EH (cell line): Measurements from ENCODE around the gene NKRF.

Experiments
- DNase-seq: peaks from one replicate; pipeline ENCODE4 v3.0.0-alpha.2; 2015; ENCODE audit warnings: low read depth

The NKRF gene

DNA sequence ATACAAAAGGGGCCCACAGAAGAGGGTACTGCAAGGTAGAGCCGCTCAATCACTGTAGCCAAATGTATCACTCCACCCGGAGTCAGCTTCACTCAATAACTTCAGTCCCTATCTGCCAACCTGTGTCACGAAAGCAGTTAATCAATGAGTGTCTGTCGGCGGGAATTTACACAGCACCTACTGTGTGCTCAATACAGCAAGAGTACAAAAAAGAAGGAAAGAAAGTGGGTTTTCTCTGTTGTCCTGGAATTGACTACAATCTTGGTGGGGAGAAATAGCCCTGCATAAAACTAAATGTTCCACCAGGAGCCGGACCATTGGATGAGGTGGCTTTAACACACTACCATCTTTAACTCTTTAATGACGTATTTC lies 780 bp upstream of the NKRF start:
- DNase-seq: no peak

DNA sequence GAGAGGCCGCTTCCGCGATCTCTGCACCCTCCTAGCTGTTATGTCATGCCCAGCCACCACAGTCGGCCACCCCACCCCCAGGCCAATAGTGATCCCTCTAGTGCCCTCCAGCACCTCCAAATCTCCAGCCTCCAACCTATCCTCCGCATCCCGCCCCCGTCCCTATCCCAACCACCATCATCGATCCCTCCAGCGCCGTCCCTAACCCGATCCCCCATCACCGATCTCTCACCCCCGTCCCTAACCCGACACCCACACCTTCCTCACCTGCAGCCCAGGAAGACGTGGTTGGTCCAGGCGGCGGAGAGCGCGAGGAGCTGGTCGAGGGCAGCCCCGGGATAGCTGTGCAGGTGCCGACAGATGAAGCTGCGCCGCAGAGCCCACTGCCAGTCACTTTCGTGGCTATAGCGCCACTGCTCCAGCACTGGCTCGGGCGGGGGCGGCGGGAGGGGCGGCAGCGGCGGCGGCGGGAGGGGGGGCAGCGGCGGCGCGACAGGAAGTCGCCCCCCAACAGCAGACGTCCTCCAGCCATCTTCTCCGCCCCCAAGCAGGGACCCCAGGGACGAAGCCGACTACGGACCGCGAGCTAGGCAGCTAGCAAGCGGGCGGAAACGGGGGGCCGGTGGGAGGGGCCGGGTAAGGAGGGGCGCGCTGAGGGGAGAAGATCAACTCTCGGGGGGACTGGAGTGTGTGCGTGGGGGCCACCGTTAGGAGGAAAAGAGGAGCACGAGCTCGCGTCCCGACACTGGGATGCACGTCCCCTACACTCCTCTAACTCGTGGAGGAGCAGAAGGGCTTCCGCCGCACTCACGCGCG lies 552 bp downstream of the NKRF start:
- DNase-seq: peak; percentile 18

DNA sequence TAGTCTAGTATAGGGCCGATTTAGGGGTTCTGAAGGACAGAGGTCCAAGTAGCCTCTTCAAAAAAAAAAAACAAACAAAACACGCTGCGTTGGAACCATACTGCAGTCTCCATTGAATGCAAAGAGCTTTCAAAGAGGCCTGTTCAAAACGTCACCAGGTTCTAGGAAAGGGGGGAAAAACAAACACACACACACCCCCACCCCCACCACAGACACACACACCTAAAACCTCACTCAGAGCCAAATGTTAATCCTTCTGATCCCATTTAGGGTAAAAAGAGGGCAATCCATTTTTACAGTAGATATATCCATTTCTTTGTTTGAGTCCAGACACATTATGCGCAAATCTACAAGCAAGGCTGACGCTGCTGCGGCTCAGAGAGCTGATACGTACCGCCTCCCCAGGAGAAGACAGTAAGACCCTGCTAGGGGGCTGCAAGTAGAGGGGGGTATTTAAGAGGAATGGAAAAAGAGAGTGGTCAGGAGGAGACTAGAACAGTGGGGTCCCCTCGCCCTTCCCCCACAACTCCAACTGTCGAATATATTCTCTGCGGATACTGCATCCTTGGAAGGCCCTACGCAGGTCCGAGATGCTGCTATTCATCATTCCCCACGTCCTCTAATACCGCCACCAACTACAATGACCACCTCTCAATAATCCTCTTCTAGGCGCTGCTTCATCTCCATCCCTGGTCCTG lies 1.3 kb downstream of the NKRF start:
- DNase-seq: no peak

DNA sequence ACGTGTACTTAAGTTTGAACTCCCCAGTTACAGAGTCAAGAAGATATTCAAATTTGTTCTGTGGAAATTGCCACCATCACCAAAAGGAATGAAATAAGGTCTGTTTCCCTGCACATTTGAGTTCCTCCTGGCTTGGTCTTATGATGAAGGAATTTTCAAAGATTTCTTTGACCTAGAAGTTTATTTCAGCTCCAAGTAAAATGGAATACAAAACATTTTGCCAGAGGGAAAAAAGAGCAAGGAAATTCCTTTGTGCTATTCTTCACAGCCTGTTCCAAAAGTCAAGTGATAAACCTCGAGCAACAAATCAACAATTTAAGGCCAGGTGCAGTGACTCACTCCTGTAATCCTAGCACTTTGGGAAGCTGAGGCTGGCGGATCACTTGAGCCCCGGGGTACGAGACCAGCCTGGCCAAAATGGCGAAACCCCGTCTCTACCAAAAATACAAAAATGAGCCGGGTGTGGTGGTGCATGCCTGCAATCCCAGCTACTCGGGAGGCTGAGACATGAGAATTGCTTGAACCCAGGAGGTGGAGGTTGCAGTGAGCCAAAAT lies 3.4 kb downstream of the NKRF start:
- no peak for DNase-seq

DNA sequence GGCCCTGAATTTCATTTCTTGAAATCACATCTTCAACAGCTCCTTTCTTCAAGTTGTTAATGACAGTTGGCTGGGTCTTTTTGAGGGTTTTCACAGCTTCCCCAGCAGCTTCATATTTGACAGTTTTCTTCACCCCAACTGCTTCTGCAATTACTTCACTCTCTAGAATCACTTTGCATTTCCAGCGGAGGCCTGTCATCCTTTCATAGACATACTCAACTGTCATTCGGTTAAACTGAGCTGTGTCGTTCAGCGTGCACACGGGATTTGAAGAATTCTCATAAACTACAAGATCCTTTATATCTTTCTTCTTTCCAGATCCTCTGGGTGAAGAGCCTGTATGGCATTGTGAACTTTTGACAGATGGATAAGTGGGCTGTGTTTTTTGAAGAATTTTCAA lies 16.4 kb downstream of the NKRF start:
- no peak for DNase-seq

DNA sequence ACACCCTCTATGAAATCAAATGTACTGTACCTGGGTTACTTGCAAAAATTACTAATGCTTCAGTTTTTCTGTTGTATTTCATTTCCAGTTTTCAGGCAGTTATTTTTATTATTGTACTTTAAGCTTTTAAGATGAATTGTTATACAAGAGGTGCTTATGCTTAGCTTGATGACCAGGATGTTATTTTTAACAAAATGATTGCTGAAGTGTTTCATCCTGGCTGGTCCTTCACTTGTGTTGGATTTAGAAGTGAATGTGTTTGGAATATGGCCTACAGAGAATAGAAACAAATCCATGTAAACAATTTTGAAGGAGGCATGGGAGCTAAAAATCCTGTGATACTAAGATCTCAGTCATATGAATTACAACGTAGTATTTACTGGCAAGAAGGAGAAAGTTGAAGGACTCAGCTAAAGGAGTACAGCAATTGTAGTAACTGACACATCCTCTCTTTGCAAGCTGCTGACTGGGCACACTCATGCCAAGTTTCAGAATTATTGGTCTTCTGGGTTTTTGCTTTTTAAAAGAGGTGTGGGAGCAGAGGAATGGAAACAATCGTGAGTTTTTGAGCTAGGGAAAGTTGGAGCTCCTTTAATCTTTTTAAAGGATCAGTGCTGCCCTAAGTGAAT lies 22.7 kb downstream of the NKRF start:
- no peak for DNase-seq

DNA sequence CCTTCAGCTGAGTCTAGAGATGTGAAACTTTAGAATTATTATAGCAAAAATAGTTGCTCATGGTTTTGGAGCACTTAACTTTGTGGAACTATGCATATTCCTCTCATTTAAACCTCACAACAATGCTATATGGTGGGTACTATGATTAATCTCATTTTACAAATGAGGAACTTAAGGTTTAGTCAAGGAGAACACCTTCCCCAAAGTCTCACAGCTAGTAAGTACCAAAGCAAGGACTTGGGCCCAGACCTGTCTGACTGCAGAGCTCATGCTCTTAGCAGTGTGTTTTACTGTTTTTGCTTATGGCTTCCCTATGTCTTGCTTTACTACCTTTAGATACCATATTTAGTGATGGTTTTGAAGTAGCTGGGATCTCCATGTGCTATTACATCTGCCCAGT lies 26.8 kb downstream of the NKRF start:
- no peak for DNase-seq

DNA sequence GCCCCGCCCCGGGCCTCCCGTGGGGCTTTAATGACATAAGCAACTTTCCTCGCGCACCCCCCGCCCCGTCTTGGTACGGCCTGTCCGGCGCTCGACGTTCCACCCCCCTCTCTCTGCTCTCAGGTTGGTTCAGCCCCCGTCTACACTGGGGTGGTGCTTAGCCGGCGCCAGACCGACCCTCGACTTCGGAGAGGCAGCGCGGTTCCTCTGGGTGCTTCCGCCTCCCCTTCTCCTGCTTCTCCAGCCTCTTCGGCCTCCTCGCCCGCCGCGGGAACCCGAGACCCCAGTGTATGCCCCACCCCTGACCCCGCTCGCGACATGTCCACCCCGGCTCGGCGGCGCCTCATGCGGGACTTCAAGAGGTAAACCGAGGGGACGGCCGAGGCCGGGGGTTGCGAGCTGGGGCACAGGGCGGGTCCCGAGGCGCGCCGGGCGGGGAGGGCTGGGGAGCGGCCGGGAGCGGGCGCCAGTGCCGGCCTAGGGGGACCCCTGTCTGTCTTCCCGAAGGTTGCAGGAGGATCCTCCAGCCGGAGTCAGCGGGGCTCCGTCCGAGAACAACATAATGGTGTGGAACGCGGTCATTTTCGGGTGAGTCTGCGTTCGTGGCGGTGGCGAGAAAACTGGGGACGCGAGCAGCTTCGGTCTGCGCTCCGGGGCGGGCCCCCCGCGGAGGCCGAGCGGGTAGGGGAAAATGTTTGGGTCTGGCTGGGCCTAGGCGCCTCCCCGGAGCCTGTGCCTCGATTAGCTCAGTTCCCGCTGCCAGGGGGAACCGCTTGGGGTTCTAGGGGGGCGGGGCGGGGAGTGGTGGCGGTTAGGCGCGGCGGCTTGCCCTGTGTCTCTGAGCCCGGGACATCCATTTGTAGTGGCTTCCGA lies 31.6 kb downstream of the NKRF start, which contains the start of gene UBE2A:
Gene UBE2A (plus strand): TSS at position 170 of the 873 bp plus-strand sequence. CDS start 149 bp downstream, at position 319.
- peak; percentile 88 for DNase-seq

DNA sequence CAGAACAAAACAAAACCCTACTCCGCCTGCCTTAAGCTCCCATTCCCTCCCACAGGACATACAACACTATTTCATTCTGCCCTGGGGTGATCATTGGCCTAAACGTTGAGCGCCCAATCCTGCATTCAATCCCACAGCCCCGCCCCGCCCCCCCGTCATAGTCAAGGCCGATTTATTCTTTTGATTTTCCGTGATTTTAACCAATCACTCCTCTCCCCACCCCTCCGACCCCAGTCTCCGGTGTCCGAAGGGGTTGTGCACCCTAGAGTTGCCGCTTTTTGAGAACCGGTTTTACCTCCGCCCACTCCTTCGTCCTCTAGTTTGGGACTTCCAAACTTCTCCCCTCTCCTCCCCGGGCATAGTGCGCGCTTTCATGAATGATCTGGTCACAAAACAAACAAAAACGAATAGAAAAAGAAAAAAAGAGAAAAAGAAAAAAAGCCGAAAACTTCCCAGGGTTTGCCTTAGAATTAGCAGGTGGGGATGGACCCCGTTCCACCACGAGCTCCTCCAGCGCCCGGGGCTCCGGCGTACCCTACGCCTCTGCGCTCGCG lies 32.3 kb downstream of the NKRF start:
- DNase-seq: peak; percentile 55

DNA sequence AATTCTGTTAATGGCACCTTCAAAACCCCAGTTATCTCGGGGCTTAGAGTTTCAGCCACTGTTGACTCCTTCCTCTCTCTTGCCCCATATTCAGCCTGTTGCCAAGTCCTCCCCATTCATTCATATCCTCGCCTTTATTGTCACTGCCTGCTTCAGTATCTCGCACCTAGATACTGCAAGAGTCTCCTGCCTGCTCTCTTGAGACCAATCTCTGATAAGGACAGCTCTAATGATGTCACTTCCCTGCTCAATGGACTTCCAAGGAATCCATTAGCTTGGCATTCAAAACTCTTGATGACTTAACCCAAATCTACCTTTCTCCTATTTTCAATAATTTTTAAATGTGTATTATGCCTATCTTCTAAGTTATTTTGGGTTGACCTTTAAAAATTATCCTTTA lies 33.0 kb downstream of the NKRF start:
- no peak for DNase-seq

DNA sequence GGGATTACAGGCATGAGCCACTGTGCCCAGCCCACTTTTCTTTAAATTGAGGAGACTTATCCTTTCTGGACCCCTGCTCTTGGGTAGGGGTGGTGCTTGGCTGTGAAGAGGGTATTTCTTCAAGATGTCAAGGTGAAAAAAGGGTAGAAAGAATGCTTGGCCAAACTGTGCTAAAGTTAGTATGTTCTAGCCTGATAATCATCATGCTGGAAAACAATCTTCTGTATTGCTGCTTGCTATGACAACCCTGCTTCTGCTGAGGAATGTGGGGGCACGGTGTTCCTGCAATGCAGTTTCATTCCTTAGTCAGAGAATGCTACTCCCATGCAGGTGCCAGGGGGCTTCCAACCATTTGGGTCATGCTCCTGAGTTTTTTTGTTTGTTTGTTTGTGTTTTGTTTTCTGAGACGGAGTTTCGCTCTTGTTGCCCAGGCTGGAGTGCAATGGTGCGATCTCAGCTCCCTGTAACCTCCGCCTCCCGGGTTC lies 35.8 kb downstream of the NKRF start:
- DNase-seq: no peak

DNA sequence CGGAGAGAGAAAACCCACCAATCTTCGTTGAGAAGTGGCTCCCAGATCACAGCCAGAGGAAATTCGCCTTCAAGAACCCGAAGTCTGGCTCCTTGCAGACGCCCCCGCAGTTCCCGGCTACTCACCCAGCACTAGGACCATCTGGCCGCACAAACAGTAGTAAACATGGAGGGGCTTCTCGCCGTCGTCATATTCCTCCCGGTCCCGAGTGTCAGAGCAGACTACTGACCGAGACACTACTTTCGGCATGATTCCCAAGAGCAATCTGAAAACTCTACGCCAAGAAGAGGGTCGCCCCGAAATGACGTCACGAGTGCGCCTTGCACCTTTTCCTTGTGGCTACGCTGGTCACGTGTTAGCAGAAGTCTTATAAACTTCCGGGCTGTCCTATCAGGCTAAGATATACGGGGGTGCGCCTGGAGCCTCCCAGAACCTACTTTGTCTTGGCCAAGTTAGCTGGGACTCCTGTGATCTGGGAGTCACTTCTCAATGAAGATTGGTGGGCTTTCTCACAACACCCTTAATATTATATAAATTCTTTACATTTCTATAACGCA lies 41.0 kb downstream of the NKRF start, which contains the start of gene STEEP1:
Gene STEEP1 (minus strand): TSS at position 303 of the 557 bp plus-strand sequence. CDS start 54 bp downstream, at position 249.
- peak; percentile 92 for DNase-seq

DNA sequence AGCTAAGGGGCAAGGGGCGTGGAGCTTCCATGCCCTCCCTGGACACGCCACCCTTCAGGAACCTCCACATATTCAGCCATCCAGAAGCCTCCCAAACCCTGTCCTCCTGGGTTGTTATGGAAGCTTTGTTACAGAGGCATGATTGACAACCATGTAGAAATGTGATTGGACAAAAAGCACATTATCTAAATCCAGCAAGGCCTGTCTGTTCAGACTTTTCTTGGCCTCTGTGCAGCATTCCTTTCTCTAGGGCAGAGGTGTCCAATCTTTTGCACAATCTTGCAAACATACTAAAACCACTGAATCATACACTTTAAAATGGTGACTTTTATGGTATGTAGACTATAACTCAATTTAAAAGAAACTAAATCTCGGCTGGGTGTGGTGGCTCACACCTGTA lies 53.7 kb downstream of the NKRF start:
- peak; percentile 64 for DNase-seq

DNA sequence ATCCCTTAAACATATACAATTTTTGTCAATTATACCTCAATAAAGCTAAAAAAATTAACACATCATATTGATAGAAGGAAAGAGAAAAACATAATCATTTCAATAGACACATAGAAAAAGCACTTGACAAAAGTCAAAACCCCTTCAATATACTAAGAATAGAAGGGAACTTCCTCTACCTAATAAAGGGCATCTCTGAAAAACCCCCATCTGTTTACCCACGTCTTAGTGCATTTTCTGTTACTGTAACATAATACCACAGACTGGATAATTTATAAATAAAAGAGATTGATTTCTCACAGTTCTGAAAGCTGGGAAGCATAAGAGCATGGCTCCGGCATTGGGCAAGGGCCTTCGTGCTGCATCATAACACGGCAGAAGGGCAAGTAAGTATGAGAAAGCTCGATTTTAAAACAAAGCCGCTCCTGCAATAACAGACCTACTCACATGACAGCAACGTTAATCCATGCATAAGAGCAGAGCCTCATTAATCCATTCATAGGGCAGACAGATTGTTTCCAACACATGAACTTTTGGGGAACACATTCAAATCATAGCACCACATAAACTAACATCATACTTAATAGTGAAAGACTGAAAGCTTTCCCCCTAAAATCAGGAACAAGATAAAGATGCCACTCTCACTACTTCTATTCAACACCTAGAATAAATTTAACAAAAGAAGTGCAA lies 56.8 kb downstream of the NKRF start:
- no peak for DNase-seq

DNA sequence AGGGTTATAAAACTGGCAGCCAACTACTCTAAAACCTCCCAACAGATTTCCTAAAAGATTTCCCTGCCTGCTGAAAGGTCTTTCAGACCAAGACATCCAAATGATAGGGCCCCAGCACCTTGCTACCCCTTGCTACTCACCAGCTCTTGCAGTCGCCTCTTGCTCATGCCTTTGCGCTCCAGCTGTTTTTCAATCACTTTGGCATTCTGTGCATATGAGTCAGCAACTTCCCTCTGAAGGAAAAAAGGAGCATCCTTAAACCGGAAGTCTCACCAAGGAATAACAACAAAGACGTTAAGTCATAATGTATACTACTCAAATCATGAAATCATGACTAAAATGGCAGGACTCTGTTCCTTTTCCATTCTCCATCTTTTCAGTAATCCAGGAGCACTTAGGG lies 65.0 kb downstream of the NKRF start:
- peak; percentile 83 for DNase-seq

DNA sequence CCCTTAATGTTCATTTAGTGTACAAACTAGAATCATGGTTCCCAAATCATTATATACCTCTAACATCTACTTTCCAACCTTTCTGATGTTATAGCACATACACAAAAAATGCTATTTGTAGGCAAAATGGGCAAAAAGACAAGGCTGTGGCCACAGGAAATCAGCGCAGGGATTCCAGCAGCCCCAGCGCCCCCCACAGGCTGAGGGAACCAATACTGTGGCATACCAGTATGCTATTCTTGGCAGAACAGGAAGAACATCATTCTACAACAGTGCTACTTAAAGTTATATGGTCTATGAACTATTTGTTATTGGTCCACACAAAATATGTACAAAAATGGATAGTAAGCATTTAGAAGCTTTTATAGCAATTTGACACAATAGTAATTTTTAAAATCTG lies 66.4 kb downstream of the NKRF start:
- peak; percentile 9 for DNase-seq
